Measurements from ENCODE around the gene FFAR2. TPM values are rescaled to one million over a fixed set of nuclear protein-coding genes. Genes with fewer than 3 reads are reported as not detected.

FFAR2 gene
- total RNA-seq, 1 experiment from 2014 or later, result not detected

- no peak overlapping the region for H4K5ac ChIP-seq (ENCODE audit: insufficient read length, low read depth, low read length)
- no peaks in the 10 kb centered on the region for H3K79me1 ChIP-seq (ENCODE audit: insufficient read depth, low read depth, low read length, poor library complexity, severe bottlenecking)
- Mint-ChIP-seq H3K4me3 (no peak overlapping the region), H3K27me3 (ENCODE audit: low read depth) (peaks cover 47% of the 10 kb centered on the region), H3K9me3 (no peaks in the 10 kb centered on the region), H3K27ac (no peak overlapping the region), H3K4me1 (peaks cover 12% of the 10 kb centered on the region in 2 experiments), H3K36me3 (ENCODE audit: insufficient read depth in 1 of 3, low read depth in 3 of 3) (peaks cover 0 to 6% (median 1%) of the 10 kb centered on the region in 3 experiments; a peak in 5 of 7 replicates)
- H3K23ac ChIP-seq (ENCODE audit: insufficient read length, low read depth, low read length), result no peak overlapping the region
- H2BK15ac ChIP-seq (ENCODE audit: low read depth, low read length), result no peak overlapping the region
- H3K27me3 ChIP-seq (ENCODE audit: insufficient read depth, low read length), result no peaks in the 10 kb centered on the region
- no peak overlapping the region for H2BK20ac ChIP-seq (ENCODE audit: low read depth, low read length, poor library complexity, severe bottlenecking)
- H2AFZ ChIP-seq (ENCODE audit: low read length), result no peak overlapping the region
- no peak overlapping the region for H3T11ph ChIP-seq (ENCODE audit: low read length)
- H2BK5ac ChIP-seq (ENCODE audit: insufficient read length, low read length), result no peak overlapping the region
- H3K9ac ChIP-seq (ENCODE audit: extremely low read depth, insufficient read length, low read length), result no peak overlapping the region
- no peak overlapping the region for H2BK12ac ChIP-seq (ENCODE audit: insufficient read length, low read depth, low read length)
- no peak overlapping the region for H2BK120ac ChIP-seq (ENCODE audit: low read depth, low read length, poor library complexity, severe bottlenecking)
- H3K23me2 ChIP-seq (ENCODE audit: insufficient read length, low read depth, low read length, poor library complexity, severe bottlenecking), result no peaks in the 10 kb centered on the region
- H4K91ac ChIP-seq (ENCODE audit: insufficient read length, low read depth, low read length), result no peak overlapping the region
- no peak overlapping the region for H4K8ac ChIP-seq (replicated peaks; ENCODE audit: insufficient read length, low read depth, low read length)
- H4K20me1 ChIP-seq (ENCODE audit: control insufficient read depth, insufficient read depth, insufficient read length), result no peaks in the 10 kb centered on the region
- no peak overlapping the region for H3K27ac ChIP-seq (ENCODE audit: insufficient read length, low read depth, low read length)
- H3K56ac ChIP-seq (ENCODE audit: insufficient read length, low read depth, low read length), result no peak overlapping the region
- H3K4ac ChIP-seq (ENCODE audit: low read depth, low read length), result no peak overlapping the region
- no peak overlapping the region for H3K18ac ChIP-seq (ENCODE audit: insufficient read length, low read depth, low read length)
- no peaks in the 10 kb centered on the region for H3K4me1 ChIP-seq (ENCODE audit: insufficient read depth, low read length)
- no peak overlapping the region for H3K14ac ChIP-seq (ENCODE audit: insufficient read depth, low read length)
- no peaks in the 10 kb centered on the region for H3K9me3 ChIP-seq (ENCODE audit: control insufficient read depth, low read depth, low read length)
- H3K79me2 ChIP-seq (ENCODE audit: insufficient read depth, low read length), result no peaks in the 10 kb centered on the region
- DNase-seq, result no peak
- no CpG with 5 or more reads among the region's 9 CpGs for WGBS (ENCODE audit: extremely low coverage, insufficient read length, low lambda C conversion rate)
- H3K4me2 ChIP-seq (ENCODE audit: insufficient read depth, insufficient read length, low read length), result no peak overlapping the region
- TF ChIP-seq CTCF (conservative IDR thresholded peaks at IDR 0.05), result no peak
- no peak overlapping the region for H2AK5ac ChIP-seq (ENCODE audit: insufficient read length, low read length)
These were observed 43.8 kb downstream of the FFAR2 start for GRCh38 chr19:35491836-35492360.

All from H9 (cell line).